SK-N-SH (cell line): ENCODE results near the gene CCNC. TPM values are rescaled to one million over a fixed set of nuclear protein-coding genes. Genes with fewer than 3 reads are reported as not detected.

Experiments used
- CTCF ChIA-PET: fragments of 300-600, 350-600 bp; formaldehyde crosslinking; extraction: SDS; loops from one replicate; lab custom pipeline; 2021; lab: Yijun Ruan, JAX
- POLR2A ChIA-PET: fragments of 350-600 bp; sonication (Branson Sonifier 250); formaldehyde crosslinking; extraction: SDS; loops from one replicate; lab custom pipeline; 2020; ENCODE audit warnings: antibody characterized with exemption, inconsistent platforms; lab: Yijun Ruan, JAX
- DNase-seq: peaks from one replicate; pipeline ENCODE4 v3.0.0; 2012
- H2AFZ ChIP-seq: fragments of 200-600 bp; sonication (generic); 2 replicates; pipeline ENCODE4 v1.8.1; 2016; ENCODE audit warnings: antibody characterized with exemption, mild to moderate bottlenecking, low read depth
- H3F3A ChIP-seq: fragments of 200-600 bp; sonication (generic); replicated peaks from 2 replicates; pipeline ENCODE3; 2016; ENCODE audit warnings: antibody characterized with exemption, mild to moderate bottlenecking; ENCODE audit not compliant: insufficient read depth
- H3K27ac ChIP-seq, 2 experiments: fragments of 200-500 bp in 1 of 2; fragments of 200-600 bp in 1 of 2; sonication (Bioruptor generic) in 1 of 2; sonication (generic), shearing (Covaris generic) in 1 of 2; 2 replicates each; pipeline versions ENCODE4 v1.5.1 to v1.6.1; 2014 to 2016; ENCODE audit warnings: low read depth in 2 of 2, inconsistent platforms in 1 of 2, low read length in 1 of 2, mild to moderate bottlenecking in 1 of 2, mixed read lengths in 1 of 2
- H3K27me3 ChIP-seq: fragments of 200-600 bp; sonication (generic), shearing (Covaris generic); 2 replicates; pipeline ENCODE4 v1.6.1; 2016; ENCODE audit warnings: mixed run types; ENCODE audit not compliant: insufficient read depth
- H3K36me3 ChIP-seq, 2 experiments: fragments of 200-500 bp in 1 of 2; fragments of 200-600 bp in 1 of 2; sonication (Bioruptor generic) in 1 of 2; sonication (generic) in 1 of 2; replicated peaks in 1 of 2; 2 replicates each; pipeline versions ENCODE3 to v1.5.1; 2014 to 2016; ENCODE audit warnings: low read length in 1 of 2, mild to moderate bottlenecking in 1 of 2; ENCODE audit not compliant: insufficient read depth in 2 of 2, control insufficient read depth in 1 of 2
- H3K4me1 ChIP-seq, 2 experiments: fragments of 200-500 bp in 1 of 2; fragments of 200-600 bp in 1 of 2; sonication (Bioruptor generic) in 1 of 2; sonication (generic), shearing (Covaris generic) in 1 of 2; 2 replicates each; pipeline versions ENCODE4 v1.5.1 to v1.6.1; 2014 to 2016; ENCODE audit warnings: low read depth in 1 of 2, low read length in 1 of 2, mixed run types in 1 of 2; ENCODE audit not compliant: insufficient read depth in 2 of 2, control insufficient read depth in 1 of 2
- H3K4me2 ChIP-seq: fragments of 200-600 bp; sonication (generic), shearing (Covaris generic); 2 replicates; pipeline ENCODE4 v1.6.1; 2017; ENCODE audit warnings: mixed run types
- H3K4me3 ChIP-seq, 2 experiments: fragments of 200-500 bp in 1 of 2; fragments of 200-600 bp in 1 of 2; sonication (Bioruptor generic) in 1 of 2; sonication (generic), shearing (Covaris generic) in 1 of 2; 2 replicates each; pipeline versions ENCODE4 v1.5.1 to v1.8.1; 2014 to 2016; ENCODE audit warnings: low read depth in 2 of 2, inconsistent platforms in 1 of 2, low read length in 1 of 2, mild to moderate bottlenecking in 1 of 2, mixed read lengths in 1 of 2, moderate library complexity in 1 of 2
- H3K79me2 ChIP-seq: fragments of 200-600 bp; sonication (generic); 2 replicates; pipeline ENCODE4 v1.8.1; 2017; ENCODE audit warnings: mild to moderate bottlenecking; ENCODE audit not compliant: insufficient read depth
- H3K9ac ChIP-seq: fragments of 200-600 bp; sonication (generic); 2 replicates; pipeline ENCODE4 v1.6.1; 2017; ENCODE audit warnings: mixed run types
- H3K9me2 ChIP-seq: fragments of 200-600 bp; sonication (generic); 2 replicates; pipeline ENCODE4 v1.6.1; 2017; ENCODE audit warnings: mixed run types
- H3K9me3 ChIP-seq: fragments of 200-600 bp; sonication (generic); 2 replicates; pipeline ENCODE4 v1.6.1; 2017; ENCODE audit warnings: mixed run types, mild to moderate bottlenecking, moderate library complexity
- H4K20me1 ChIP-seq: fragments of 200-600 bp; sonication (generic); 2 replicates; pipeline ENCODE4 v1.6.1; 2017; ENCODE audit warnings: mild to moderate bottlenecking, mixed run types; ENCODE audit not compliant: insufficient read depth
- ELF1 ChIP-seq: IDR thresholded peaks from 2 replicates; pipeline ENCODE4 v1.4.0; 2012
- EZH2phosphoT487 ChIP-seq: fragments of 200-600 bp; sonication (generic); IDR thresholded peaks from 2 replicates; pipeline ENCODE4 v1.6.1; 2017; ENCODE audit warnings: low read depth, mixed run types, mild to moderate bottlenecking, antibody characterized with exemption, moderate library complexity, borderline replicate concordance
- FOSL2 ChIP-seq: IDR thresholded peaks from 2 replicates; pipeline ENCODE4 v1.4.0; 2012; ENCODE audit warnings: low read depth, mild to moderate bottlenecking, moderate library complexity, borderline replicate concordance
- GATA2 ChIP-seq: sonication (generic); formaldehyde crosslinking; IDR thresholded peaks from 2 replicates; pipeline ENCODE4 v1.5.0; 2020; ENCODE audit warnings: mild to moderate bottlenecking, missing genetic modification reagents
- MEF2A ChIP-seq: IDR thresholded peaks from 2 replicates; pipeline ENCODE4 v1.4.0; 2012; ENCODE audit warnings: low read depth, borderline replicate concordance
- POLR2AphosphoS5 ChIP-seq: IDR thresholded peaks from 2 replicates; pipeline ENCODE4 v1.6.1; 2012; ENCODE audit warnings: low read depth, low read length
- RAD21 ChIP-seq: IDR thresholded peaks from 2 replicates; pipeline ENCODE4 v1.6.1; 2012; ENCODE audit warnings: mild to moderate bottlenecking, low read length
- RCOR1 ChIP-seq: fragments of 150-350 bp; IDR thresholded peaks from 2 replicates; pipeline ENCODE4 v1.6.1; 2017; ENCODE audit warnings: antibody characterized with exemption, low read length
- SIN3A ChIP-seq: IDR thresholded peaks from 2 replicates; pipeline ENCODE4 v1.6.1; 2012; ENCODE audit warnings: low read depth, mild to moderate bottlenecking, low read length, moderate library complexity, borderline replicate concordance
- TCF12 ChIP-seq: IDR thresholded peaks from 2 replicates; pipeline ENCODE4 v1.4.0; 2012
- TEAD4 ChIP-seq: IDR thresholded peaks from 2 replicates; pipeline ENCODE4 v1.4.0; 2012; ENCODE audit warnings: mild to moderate bottlenecking, borderline replicate concordance; ENCODE audit not compliant: insufficient read depth
- WGBS: methylation state at CpG from one replicate; pipeline ENCODE4 v1.1.6; 2017; ENCODE audit warnings: low lambda C conversion rate; 5-methylcytosine and 5-hydroxymethylcytosine counted together
- polyA plus RNA-seq, 3 experiments: library from polyadenylated mRNA; depleted of rRNA; stranded (reverse); fragments of >200 nt; gene quantifications; 2 replicates each; pipeline ENCODE4 v1.2.3, GENCODE V29; 2012
- TF ChIP-seq, protein P1 (sequence below): IDR thresholded peaks from 2 replicates; pipeline ENCODE4 v1.4.0; 2012; ENCODE audit warnings: low read depth, borderline replicate concordance
- TF ChIP-seq, protein P2 (sequence below): IDR thresholded peaks from 2 replicates; pipeline ENCODE4 v1.4.0; 2012; ENCODE audit warnings: low read depth
- TF ChIP-seq, protein P3 (sequence below): IDR thresholded peaks from 2 replicates; pipeline ENCODE4 v1.6.1; 2012; ENCODE audit warnings: mild to moderate bottlenecking, low read depth, low read length, moderate library complexity
- TF ChIP-seq, protein P4 (sequence below): IDR thresholded peaks from 2 replicates; pipeline ENCODE4 v1.4.0; 2012; ENCODE audit warnings: low read depth, borderline replicate concordance
- TF ChIP-seq, protein P5 (sequence below): fragments of 150-350 bp; IDR thresholded peaks from 2 replicates; pipeline ENCODE4 v1.6.1; 2017; ENCODE audit warnings: antibody characterized with exemption, low read length, low read depth, borderline replicate concordance

CCNC gene
- polyA plus RNA-seq, 1 of the 3 experiments (the other 2 are of a cell fraction): 16.0 TPM

DNA sequence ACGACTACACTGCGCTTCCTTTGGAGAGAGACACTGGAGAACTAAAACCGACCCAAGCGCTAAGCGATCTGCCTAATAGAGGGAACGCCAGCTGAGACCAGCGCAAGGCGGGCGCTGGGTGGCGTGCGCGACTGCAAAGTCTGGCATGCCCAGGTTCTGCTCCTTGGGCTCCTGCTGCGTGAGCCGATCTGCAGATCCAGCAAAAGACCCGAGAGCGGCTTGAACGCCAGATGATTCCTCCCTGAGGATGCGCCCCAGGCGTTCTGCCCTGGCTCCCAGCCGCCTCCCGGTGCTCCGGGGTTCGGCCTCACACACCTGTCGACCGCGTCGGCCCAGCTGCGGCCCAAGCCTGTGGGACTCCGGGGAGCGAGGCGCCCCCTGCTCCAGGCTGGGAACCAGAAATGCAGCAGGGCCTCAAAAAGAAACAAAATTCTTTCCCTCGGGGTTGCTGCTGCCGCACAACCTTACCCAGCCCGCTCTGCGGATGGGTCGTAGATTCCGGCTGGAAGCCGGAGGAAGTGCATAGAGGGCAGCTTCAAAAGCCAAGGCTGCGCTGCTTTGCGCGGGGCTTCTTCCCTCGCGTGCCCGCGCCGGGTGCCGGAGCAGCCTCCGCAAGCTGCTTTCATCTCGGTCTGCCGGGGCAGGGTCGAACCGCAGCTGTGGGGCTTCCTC lies 20.3 kb upstream of the CCNC start (continued):
- TF ChIP-seq, protein P1, sequence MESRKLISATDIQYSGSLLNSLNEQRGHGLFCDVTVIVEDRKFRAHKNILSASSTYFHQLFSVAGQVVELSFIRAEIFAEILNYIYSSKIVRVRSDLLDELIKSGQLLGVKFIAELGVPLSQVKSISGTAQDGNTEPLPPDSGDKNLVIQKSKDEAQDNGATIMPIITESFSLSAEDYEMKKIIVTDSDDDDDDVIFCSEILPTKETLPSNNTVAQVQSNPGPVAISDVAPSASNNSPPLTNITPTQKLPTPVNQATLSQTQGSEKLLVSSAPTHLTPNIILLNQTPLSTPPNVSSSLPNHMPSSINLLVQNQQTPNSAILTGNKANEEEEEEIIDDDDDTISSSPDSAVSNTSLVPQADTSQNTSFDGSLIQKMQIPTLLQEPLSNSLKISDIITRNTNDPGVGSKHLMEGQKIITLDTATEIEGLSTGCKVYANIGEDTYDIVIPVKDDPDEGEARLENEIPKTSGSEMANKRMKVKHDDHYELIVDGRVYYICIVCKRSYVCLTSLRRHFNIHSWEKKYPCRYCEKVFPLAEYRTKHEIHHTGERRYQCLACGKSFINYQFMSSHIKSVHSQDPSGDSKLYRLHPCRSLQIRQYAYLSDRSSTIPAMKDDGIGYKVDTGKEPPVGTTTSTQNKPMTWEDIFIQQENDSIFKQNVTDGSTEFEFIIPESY: no peak
- TF ChIP-seq, protein P2, sequence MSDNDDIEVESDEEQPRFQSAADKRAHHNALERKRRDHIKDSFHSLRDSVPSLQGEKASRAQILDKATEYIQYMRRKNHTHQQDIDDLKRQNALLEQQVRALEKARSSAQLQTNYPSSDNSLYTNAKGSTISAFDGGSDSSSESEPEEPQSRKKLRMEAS: no peak
- TF ChIP-seq SIN3A: no peak

DNA sequence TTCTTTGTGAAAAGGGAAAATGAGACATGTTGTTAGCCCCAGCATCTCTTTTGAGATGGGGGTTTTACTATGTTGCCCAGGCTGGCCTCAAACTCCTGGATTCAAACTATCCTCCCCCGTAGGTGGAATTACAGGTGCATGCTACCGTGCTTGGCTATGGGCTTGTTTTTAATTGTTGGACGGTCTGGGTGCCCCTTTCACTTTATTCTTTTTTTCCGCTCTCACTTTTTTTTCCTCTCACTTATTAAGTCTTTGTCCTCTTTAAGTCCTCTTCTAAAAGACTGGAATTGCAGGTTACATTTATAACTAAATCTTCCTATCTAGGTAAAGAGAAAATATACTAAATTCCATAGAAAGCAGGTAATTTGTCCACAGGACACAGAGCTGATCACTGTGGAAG lies 19.3 kb upstream of the CCNC start:
- H3K27ac ChIP-seq: no peak overlapping the region
- DNase-seq: no peak
- peaks cover 0 to 12% of the 10 kb centered on the region in 2 experiments; a peak in 1 of 4 replicates for H3K4me1 ChIP-seq
- no peak overlapping the region for H3K9ac ChIP-seq
- no peaks in the 10 kb centered on the region for H3K36me3 ChIP-seq
- CTCF ChIA-PET: interaction anchor here (0.7 to 2.8 kb wide), 10 partner anchors 14 to 164 kb away, joined by 3 to 35 read pairs (median 6); no protein-coding TSS in a partner anchor
- H3K9me2 ChIP-seq: no peaks in the 10 kb centered on the region
- POLR2A ChIA-PET: no interaction called here
- no peaks in the 10 kb centered on the region for H3K9me3 ChIP-seq
- no peak overlapping the region for H2AFZ ChIP-seq
- no peak overlapping the region for H3K4me2 ChIP-seq
- WGBS: 74% methylated on average over 4 of the region's 4 CpGs
- H3F3A ChIP-seq: no peaks in the 10 kb centered on the region
- no peak overlapping the region for H3K4me3 ChIP-seq
- no peaks in the 10 kb centered on the region for H3K79me2 ChIP-seq
- no peaks in the 10 kb centered on the region for H4K20me1 ChIP-seq
- TF ChIP-seq POLR2AphosphoS5 (no peak), GATA2 (CRISPR knock-in tag) (no peak), TCF12 (no peak), RCOR1 (no peak), EZH2phosphoT487 (no peak), FOSL2 (no peak), RAD21 (no peak), ELF1 (no peak), TEAD4 (no peak), MEF2A (no peak)
- TF ChIP-seq, protein P3, sequence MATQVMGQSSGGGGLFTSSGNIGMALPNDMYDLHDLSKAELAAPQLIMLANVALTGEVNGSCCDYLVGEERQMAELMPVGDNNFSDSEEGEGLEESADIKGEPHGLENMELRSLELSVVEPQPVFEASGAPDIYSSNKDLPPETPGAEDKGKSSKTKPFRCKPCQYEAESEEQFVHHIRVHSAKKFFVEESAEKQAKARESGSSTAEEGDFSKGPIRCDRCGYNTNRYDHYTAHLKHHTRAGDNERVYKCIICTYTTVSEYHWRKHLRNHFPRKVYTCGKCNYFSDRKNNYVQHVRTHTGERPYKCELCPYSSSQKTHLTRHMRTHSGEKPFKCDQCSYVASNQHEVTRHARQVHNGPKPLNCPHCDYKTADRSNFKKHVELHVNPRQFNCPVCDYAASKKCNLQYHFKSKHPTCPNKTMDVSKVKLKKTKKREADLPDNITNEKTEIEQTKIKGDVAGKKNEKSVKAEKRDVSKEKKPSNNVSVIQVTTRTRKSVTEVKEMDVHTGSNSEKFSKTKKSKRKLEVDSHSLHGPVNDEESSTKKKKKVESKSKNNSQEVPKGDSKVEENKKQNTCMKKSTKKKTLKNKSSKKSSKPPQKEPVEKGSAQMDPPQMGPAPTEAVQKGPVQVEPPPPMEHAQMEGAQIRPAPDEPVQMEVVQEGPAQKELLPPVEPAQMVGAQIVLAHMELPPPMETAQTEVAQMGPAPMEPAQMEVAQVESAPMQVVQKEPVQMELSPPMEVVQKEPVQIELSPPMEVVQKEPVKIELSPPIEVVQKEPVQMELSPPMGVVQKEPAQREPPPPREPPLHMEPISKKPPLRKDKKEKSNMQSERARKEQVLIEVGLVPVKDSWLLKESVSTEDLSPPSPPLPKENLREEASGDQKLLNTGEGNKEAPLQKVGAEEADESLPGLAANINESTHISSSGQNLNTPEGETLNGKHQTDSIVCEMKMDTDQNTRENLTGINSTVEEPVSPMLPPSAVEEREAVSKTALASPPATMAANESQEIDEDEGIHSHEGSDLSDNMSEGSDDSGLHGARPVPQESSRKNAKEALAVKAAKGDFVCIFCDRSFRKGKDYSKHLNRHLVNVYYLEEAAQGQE: no peak
- TF ChIP-seq, protein P4, sequence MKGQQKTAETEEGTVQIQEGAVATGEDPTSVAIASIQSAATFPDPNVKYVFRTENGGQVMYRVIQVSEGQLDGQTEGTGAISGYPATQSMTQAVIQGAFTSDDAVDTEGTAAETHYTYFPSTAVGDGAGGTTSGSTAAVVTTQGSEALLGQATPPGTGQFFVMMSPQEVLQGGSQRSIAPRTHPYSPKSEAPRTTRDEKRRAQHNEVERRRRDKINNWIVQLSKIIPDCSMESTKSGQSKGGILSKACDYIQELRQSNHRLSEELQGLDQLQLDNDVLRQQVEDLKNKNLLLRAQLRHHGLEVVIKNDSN: no peak
- TF ChIP-seq, protein P2: no peak
- TF ChIP-seq, protein P5, sequence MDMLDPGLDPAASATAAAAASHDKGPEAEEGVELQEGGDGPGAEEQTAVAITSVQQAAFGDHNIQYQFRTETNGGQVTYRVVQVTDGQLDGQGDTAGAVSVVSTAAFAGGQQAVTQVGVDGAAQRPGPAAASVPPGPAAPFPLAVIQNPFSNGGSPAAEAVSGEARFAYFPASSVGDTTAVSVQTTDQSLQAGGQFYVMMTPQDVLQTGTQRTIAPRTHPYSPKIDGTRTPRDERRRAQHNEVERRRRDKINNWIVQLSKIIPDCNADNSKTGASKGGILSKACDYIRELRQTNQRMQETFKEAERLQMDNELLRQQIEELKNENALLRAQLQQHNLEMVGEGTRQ: no peak
- TF ChIP-seq, all 33 proteins: peak for 0
- peaks cover 43% of the 10 kb centered on the region for H3K27me3 ChIP-seq
